Transverse colon (tissue), 4 donors: ENCODE measurements around the gene RAE1.
"Not testable (repeated sequence)": the region's sequence is repeated elsewhere in the genome, so short reads cannot be mapped to it uniquely, and the experiment has no call there.

Source experiments
- CTCF ChIP-seq, 5 experiments: fragments of 200-600 bp in 3 of 5; fragments of 450-650 bp in 2 of 5; sonication (generic) in 3 of 5; IDR thresholded peaks; 1 replicate in 2 of 5; 2 replicates in 3 of 5; pipeline ENCODE4 v1.5.1; 2016 to 2017; ENCODE audit warnings: antibody characterized with exemption in 5 of 5, inconsistent platforms in 3 of 5, mild to moderate bottlenecking in 2 of 5, moderate library complexity in 1 of 5
- EP300 ChIP-seq: sonication (generic); formaldehyde crosslinking; IDR thresholded peaks from one replicate; pipeline ENCODE4 v1.6.1; 2017; ENCODE audit warnings: antibody characterized with exemption, low read depth
- POLR2A ChIP-seq: fragments of 450-650 bp; IDR thresholded peaks from one replicate; pipeline ENCODE4 v1.6.1; 2016; ENCODE audit warnings: antibody characterized with exemption, mild to moderate bottlenecking, moderate library complexity
- POLR2AphosphoS5 ChIP-seq, 3 donors: sonication (generic); formaldehyde crosslinking; IDR thresholded peaks; one replicate each; pipeline ENCODE4 v1.6.1; 2016; ENCODE audit warnings: antibody characterized with exemption in 3 of 3

GRCh38 chr20:57350726-57351041 lies 371 bp upstream of the RAE1 start:
- not testable (repeated sequence) for TF ChIP-seq POLR2A; CTCF (IDR thresholded peaks at IDR 0.05); POLR2AphosphoS5 (IDR thresholded peaks at IDR 0.05); EP300
